Large intestine (tissue), 1 donor: ENCODE data around the gene GM2A. TPM values are rescaled to one million over a fixed set of nuclear protein-coding genes. Genes with fewer than 3 reads are reported as not detected.

Experiments used
- polyA plus RNA-seq: library from polyadenylated mRNA; unstranded; fragments of 120-200 nt; gene quantifications from one replicate; pipeline ENCODE4 v1.2.1, GENCODE V29; 2013

The GM2A gene
- polyA plus RNA-seq, 1 donor: 18.7 TPM

Other genes with a start within 250 kb of the GM2A start
- 34.3 TPM for gene GPX3, start 232.6 kb upstream of the GM2A start, polyA plus RNA-seq
- gene TNIP1, start 172.2 kb upstream of the GM2A start, polyA plus RNA-seq: 69.0 TPM
- gene ANXA6, start 95.4 kb upstream of the GM2A start, polyA plus RNA-seq: 112 TPM
- gene CCDC69, start 29.1 kb upstream of the GM2A start, polyA plus RNA-seq: 45.3 TPM
- not detected for gene SLC36A3, start 50.6 kb downstream of the GM2A start, polyA plus RNA-seq
- not detected for gene SLC36A2, start 94.4 kb downstream of the GM2A start, polyA plus RNA-seq
- gene SLC36A1, start 194.4 kb downstream of the GM2A start, polyA plus RNA-seq: 41.1 TPM